Karpas-422 (cell line): ENCODE results near the gene PDLIM1. TPM values are rescaled to one million over a fixed set of nuclear protein-coding genes. Genes with fewer than 3 reads are reported as not detected.

ENCODE experiments used
- DNase-seq: peaks from one replicate; pipeline ENCODE4 v3.0.0-alpha.2; 2015
- H2AFZ ChIP-seq: fragments of 200-600 bp; sonication (generic); 2 replicates; pipeline ENCODE4 v1.6.1; 2014; ENCODE audit warnings: antibody characterized with exemption, low read length, mixed read lengths
- H3K27ac ChIP-seq: fragments of 200-600 bp; sonication (generic); 2 replicates; pipeline ENCODE4 v1.5.1; 2014; ENCODE audit warnings: mild to moderate bottlenecking, low read length, moderate library complexity
- H3K27me3 ChIP-seq: fragments of 200-600 bp; sonication (generic); 2 replicates; pipeline ENCODE4 v1.6.1; 2014; ENCODE audit warnings: low read length, mixed read lengths
- H3K36me3 ChIP-seq: fragments of 200-600 bp; sonication (generic); 2 replicates; pipeline ENCODE4 v1.6.1; 2014; ENCODE audit warnings: low read length, mixed read lengths; ENCODE audit not compliant: insufficient read depth
- H3K4me1 ChIP-seq: fragments of 200-600 bp; sonication (generic); 2 replicates; pipeline ENCODE4 v1.6.1; 2014; ENCODE audit warnings: mild to moderate bottlenecking, low read length, mixed read lengths
- H3K4me2 ChIP-seq: fragments of 200-600 bp; sonication (generic); 2 replicates; pipeline ENCODE4 v1.6.1; 2014; ENCODE audit warnings: low read length, low read depth, mild to moderate bottlenecking; ENCODE audit not compliant: poor library complexity, severe bottlenecking
- H3K4me3 ChIP-seq: fragments of 200-600 bp; sonication (generic); 2 replicates; pipeline ENCODE4 v1.5.1; 2014; ENCODE audit warnings: mild to moderate bottlenecking, antibody characterized with exemption, low read length, mixed read lengths
- H3K79me2 ChIP-seq: fragments of 200-600 bp; sonication (generic); 2 replicates; pipeline ENCODE4 v1.6.1; 2014; ENCODE audit warnings: mild to moderate bottlenecking, low read length, mixed read lengths
- H3K9ac ChIP-seq: fragments of 200-600 bp; sonication (generic); 2 replicates; pipeline ENCODE4 v1.6.0; 2014; ENCODE audit warnings: low read length
- H3K9me2 ChIP-seq: fragments of 200-600 bp; sonication (generic), shearing (Covaris generic); replicated peaks from 2 replicates; pipeline ENCODE4 v1.6.0; 2014; ENCODE audit warnings: mild to moderate bottlenecking, low read length, moderate library complexity; ENCODE audit not compliant: insufficient read depth
- H3K9me3 ChIP-seq: fragments of 300-700, 200-600 bp; sonication (generic); 2 replicates; pipeline ENCODE4 v1.6.1; 2014; ENCODE audit warnings: low read length, mixed read lengths
- H4K20me1 ChIP-seq: fragments of 200-600 bp; sonication (generic); 2 replicates; pipeline ENCODE4 v1.6.1; 2014; ENCODE audit warnings: mild to moderate bottlenecking, antibody characterized with exemption, low read length, low read depth; ENCODE audit not compliant: insufficient read depth
- total RNA-seq: library from RNA; depleted of rRNA; stranded (reverse); fragments of >200 nt; shearing (Covaris generic); gene quantifications from 2 replicates; pipeline ENCODE4 v1.2.3, GENCODE V29; 2014; ENCODE audit warnings: low replicate concordance

The PDLIM1 gene
- total RNA-seq, 1 experiment from 2014 or later: 0.22 TPM

DNA sequence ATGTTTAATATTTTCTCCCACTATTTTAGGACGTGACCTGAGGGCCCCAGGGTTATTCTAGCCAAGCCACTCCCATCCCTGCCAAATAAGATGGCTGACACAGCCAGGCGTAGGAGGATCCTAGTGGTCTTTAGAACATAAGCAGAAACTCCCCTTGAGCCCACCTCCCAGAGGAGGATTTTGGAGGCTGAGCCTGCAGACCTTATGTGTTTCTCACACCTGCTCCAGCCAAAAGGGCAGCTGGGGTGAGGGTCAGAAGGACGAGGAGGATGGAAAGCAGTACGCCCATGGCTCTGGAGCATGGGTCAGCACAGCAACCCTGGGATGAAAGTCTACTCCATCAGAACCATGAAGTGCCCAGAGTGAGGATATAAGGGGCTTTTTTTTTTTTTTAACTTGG, 39.9 kb downstream of the PDLIM1 start:
- no peak for DNase-seq
- Histone ChIP-seq H3K4me3 (no peak overlapping the region), H3K9me3 (no peaks in the 10 kb centered on the region), H3K27me3 (no peaks in the 10 kb centered on the region), H2AFZ (no peak overlapping the region), H4K20me1 (no peaks in the 10 kb centered on the region), H3K27ac (no peak overlapping the region), H3K36me3 (no peaks in the 10 kb centered on the region), H3K4me1 (no peaks in the 10 kb centered on the region), H3K79me2 (no peaks in the 10 kb centered on the region), H3K9ac (no peak overlapping the region), H3K9me2 (no peaks in the 10 kb centered on the region), H3K4me2 (no peak overlapping the region)

DNA sequence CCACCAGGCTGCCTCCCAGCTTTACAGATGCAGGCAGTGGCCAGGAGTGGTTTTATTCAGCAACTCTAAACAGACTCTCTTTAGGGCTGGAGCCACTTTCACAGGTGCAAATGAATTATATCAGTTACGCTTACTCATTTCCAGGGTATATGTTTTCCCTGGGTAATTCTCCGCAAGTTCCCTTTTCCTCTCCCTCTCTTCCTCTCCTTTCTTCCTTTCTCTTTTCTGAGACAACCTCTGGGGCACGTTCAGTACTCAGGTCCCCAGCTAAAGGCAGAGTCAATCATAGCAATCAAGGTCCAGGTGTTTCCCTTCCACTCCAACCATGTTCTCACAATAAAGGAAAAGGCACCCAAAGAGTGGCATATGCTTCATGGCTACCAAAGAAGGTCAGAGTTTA, 41.3 kb downstream of the PDLIM1 start:
- Histone ChIP-seq H3K4me3 (no peak overlapping the region), H3K4me1 (no peaks in the 10 kb centered on the region), H3K9me2 (no peaks in the 10 kb centered on the region), H3K27ac (no peak overlapping the region), H3K9ac (no peak overlapping the region), H4K20me1 (no peaks in the 10 kb centered on the region), H3K36me3 (no peaks in the 10 kb centered on the region), H3K27me3 (no peaks in the 10 kb centered on the region), H2AFZ (no peak overlapping the region), H3K79me2 (no peaks in the 10 kb centered on the region), H3K9me3 (no peaks in the 10 kb centered on the region), H3K4me2 (no peak overlapping the region)
- DNase-seq: no peak

DNA sequence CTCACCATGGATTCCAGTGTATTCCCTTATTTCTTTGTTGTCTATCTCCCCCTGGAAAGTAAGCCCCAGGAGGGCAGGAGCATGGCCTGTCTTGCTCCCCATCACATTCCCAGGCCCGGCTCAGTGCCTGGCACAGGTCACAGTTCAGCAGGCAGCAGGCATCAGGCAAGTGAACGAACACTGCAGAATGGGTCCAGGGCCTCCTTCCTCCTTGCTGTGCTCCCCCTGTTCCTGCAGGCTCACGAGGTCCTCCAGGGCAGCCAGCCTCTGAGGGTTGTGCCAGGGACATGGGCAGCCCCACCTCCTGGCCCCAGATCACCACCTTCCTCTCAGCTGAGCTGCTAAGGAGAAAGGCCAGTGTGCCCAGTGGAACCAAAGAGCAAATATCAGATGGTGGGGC, 41.8 kb downstream of the PDLIM1 start:
- H4K20me1 ChIP-seq: no peaks in the 10 kb centered on the region
- no peak for DNase-seq
- H2AFZ ChIP-seq: no peak overlapping the region
- H3K27ac ChIP-seq: no peak overlapping the region
- no peaks in the 10 kb centered on the region for H3K27me3 ChIP-seq
- H3K9ac ChIP-seq: no peak overlapping the region
- H3K9me3 ChIP-seq: no peaks in the 10 kb centered on the region
- no peaks in the 10 kb centered on the region for H3K79me2 ChIP-seq
- no peaks in the 10 kb centered on the region for H3K36me3 ChIP-seq
- H3K4me1 ChIP-seq: no peaks in the 10 kb centered on the region
- no peaks in the 10 kb centered on the region for H3K9me2 ChIP-seq
- no peak overlapping the region for H3K4me3 ChIP-seq
- H3K4me2 ChIP-seq: no peak overlapping the region

DNA sequence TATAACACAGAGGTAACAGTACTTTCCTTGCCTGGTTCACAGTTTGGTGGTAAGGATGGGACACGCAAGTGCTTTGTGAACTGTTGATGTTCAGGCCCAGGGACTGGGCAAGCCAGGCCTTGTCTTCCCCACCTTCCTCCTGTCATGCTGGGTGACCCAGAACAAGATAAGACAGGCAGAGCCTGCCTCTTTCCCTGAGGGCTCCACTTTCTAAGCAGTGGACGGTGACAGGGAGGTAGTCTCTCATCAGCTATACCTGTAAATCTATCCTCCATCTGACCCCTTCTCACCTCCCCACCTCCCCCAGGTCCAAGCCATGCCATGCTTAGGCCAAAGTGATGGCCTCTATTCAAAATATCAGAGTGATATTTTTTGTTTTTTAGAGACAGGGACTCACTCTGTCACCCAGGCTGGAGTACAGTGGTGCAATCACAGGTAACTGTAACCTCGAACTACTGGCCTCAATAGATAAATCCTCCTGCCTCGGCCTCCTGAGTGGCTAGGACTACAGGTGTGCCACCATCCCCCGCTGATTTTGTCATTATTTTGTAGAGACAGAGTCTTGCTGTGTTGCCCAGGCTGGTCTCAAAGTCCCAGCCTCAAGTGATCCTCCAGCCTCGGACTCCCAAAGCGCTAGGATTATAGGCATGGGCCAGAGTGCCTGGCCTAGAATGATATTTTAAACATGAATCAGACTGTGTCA, 42.8 kb downstream of the PDLIM1 start:
- no peak for DNase-seq
- Histone ChIP-seq H3K4me2 (no peak overlapping the region), H2AFZ (no peak overlapping the region), H3K27me3 (no peaks in the 10 kb centered on the region), H3K79me2 (no peaks in the 10 kb centered on the region), H3K9me2 (no peaks in the 10 kb centered on the region), H3K27ac (no peak overlapping the region), H3K9me3 (no peaks in the 10 kb centered on the region), H4K20me1 (no peaks in the 10 kb centered on the region), H3K36me3 (no peaks in the 10 kb centered on the region), H3K9ac (no peak overlapping the region), H3K4me3 (no peak overlapping the region), H3K4me1 (no peaks in the 10 kb centered on the region)

DNA sequence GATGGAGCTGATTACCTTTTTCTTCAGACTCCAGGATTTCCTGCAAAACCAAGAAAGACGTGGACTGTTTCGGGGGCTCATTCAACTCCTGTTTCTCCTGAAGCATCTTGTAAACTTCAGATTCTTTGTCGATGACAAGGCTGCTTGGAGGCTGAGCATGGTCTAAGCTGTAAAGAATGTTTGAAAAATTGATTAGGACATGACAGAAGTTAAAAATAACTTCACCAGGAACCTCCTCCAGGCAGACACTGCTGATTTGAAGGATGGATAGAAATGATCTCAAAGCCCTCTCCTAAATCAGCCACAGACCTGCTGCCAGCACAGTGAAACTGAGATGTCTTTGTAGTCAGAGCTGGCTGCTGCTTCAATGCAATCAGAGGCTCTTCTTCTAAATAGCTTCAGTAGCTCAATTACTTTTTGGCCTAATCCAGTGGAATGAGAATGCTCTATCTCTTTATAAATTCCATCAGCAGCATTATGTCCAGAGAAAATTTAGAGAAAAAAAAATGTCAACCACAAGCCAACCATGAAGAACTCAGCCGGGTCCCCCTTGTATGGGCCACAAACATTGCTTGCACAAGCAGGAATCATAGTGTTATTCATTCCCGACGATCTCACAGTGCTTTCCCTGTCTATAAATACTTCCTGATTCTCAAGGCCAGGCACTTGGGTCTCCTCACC, 43.5 kb downstream of the PDLIM1 start:
- H3K4me3 ChIP-seq: no peak overlapping the region
- no peaks in the 10 kb centered on the region for H3K9me2 ChIP-seq
- no peaks in the 10 kb centered on the region for H3K36me3 ChIP-seq
- no peaks in the 10 kb centered on the region for H3K27me3 ChIP-seq
- no peaks in the 10 kb centered on the region for H3K9me3 ChIP-seq
- no peak overlapping the region for H2AFZ ChIP-seq
- DNase-seq: no peak
- no peaks in the 10 kb centered on the region for H4K20me1 ChIP-seq
- no peaks in the 10 kb centered on the region for H3K79me2 ChIP-seq
- no peak overlapping the region for H3K9ac ChIP-seq
- no peaks in the 10 kb centered on the region for H3K4me1 ChIP-seq
- no peak overlapping the region for H3K4me2 ChIP-seq
- no peak overlapping the region for H3K27ac ChIP-seq

DNA sequence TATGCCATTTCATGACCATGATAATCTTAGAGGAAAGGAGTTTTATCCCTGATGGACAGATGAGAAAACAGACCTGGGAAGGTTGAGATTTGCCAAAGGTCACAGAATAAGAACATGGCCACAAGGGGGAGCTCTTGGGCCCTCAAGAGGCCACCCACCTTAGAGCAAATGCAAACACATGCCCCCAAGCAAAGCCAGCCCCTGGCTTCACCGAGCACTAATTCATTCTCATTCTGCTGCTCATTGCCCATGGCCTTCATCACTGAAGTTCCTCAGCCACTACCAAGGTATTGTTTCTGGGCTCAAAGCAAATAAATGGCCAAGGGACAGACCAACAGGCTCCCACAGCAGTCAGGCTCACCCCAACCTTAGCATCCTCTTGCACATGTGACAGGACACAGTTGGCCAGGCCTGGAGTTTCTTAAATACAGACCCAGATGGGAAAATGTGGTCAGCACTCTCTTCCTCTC, 44.2 kb downstream of the PDLIM1 start:
- peak; percentile 76 for DNase-seq
- H4K20me1 ChIP-seq: no peaks in the 10 kb centered on the region
- no peaks in the 10 kb centered on the region for H3K36me3 ChIP-seq
- H3K27ac ChIP-seq: no peak overlapping the region
- H3K9me3 ChIP-seq: no peaks in the 10 kb centered on the region
- no peak overlapping the region for H3K4me2 ChIP-seq
- no peaks in the 10 kb centered on the region for H3K79me2 ChIP-seq
- no peaks in the 10 kb centered on the region for H3K27me3 ChIP-seq
- no peak overlapping the region for H3K4me3 ChIP-seq
- no peak overlapping the region for H2AFZ ChIP-seq
- H3K4me1 ChIP-seq: no peaks in the 10 kb centered on the region
- no peaks in the 10 kb centered on the region for H3K9me2 ChIP-seq
- no peak overlapping the region for H3K9ac ChIP-seq

DNA sequence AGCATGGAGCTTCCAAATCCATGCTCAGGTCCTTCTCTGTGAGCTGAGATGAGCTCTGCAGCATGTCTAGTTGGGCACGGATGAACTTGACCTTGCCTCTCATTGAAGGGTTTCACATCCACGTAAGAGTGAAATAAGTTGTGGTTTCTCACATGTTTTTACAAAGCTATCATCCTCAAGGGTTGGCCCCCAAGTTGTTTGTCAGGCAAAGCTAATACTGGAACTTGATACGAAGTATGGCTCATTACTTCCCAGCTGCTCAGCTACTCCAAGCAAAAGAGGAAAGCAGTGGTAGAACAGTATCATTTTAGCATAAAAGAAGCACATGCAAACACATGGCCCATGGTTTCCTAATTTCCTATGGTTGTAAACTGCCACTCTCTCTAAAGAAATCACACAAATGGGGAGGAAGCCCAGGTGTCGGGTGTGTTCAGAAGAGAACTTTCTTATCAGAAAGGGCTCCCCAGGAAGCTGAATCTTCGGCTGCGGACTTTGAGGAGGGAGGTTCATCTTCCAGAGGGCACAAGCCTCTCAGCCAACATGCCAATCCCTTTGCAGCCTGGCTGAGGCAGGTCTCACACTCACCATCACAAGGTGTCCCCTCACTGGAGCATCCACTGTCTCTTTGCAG, 45.3 kb downstream of the PDLIM1 start:
- Histone ChIP-seq H3K9me3 (no peaks in the 10 kb centered on the region), H3K4me2 (no peak overlapping the region), H2AFZ (no peak overlapping the region), H3K27ac (no peak overlapping the region), H3K9ac (no peak overlapping the region), H3K27me3 (no peaks in the 10 kb centered on the region), H3K36me3 (no peaks in the 10 kb centered on the region), H3K9me2 (no peaks in the 10 kb centered on the region), H3K4me1 (no peaks in the 10 kb centered on the region), H4K20me1 (no peaks in the 10 kb centered on the region), H3K79me2 (no peaks in the 10 kb centered on the region), H3K4me3 (no peak overlapping the region)
- no peak for DNase-seq

DNA sequence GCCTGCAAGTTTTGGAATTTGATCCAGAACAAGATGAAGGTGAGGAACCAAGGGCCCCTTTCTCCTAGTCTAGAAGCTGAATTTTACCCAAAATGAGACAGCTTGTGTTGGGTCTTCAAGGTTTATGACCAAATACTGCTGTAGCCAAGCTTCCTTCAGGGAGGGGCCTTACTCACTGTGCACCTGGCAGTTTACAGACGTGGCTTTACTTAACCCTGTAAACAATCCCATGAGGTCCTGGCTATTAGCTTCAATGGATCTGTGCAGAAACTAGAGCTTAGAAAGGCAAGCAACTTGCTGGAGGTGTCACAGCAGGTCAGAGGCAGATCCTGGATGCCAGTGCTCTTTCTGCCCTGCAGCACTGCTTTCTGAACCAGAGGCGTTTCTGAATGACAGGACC, 46.7 kb downstream of the PDLIM1 start:
- H3K36me3 ChIP-seq: no peaks in the 10 kb centered on the region
- no peak overlapping the region for H3K9ac ChIP-seq
- H4K20me1 ChIP-seq: no peaks in the 10 kb centered on the region
- no peak overlapping the region for H3K27ac ChIP-seq
- H3K79me2 ChIP-seq: no peaks in the 10 kb centered on the region
- no peaks in the 10 kb centered on the region for H3K9me2 ChIP-seq
- no peak for DNase-seq
- H2AFZ ChIP-seq: no peak overlapping the region
- no peak overlapping the region for H3K4me3 ChIP-seq
- no peaks in the 10 kb centered on the region for H3K27me3 ChIP-seq
- H3K9me3 ChIP-seq: no peaks in the 10 kb centered on the region
- no peaks in the 10 kb centered on the region for H3K4me1 ChIP-seq
- no peak overlapping the region for H3K4me2 ChIP-seq
